Glomerular visceral epithelial cell (primary cell): ENCODE measurements around the gene SHLD1.
A peak's percentile ranks its signal among the peaks of the same experiment; 100 is the strongest.
"Not testable (repeated sequence)": the region's sequence is repeated elsewhere in the genome, so short reads cannot be mapped to it uniquely, and the experiment has no call there.

Source experiments
- DNase-seq: peaks from one replicate; pipeline ENCODE4 v3.0.0-alpha.2; 2016; ENCODE audit errors: extremely low spot score

The SHLD1 gene

GRCh38 chr20:5780846-5781217 is 30.6 kb downstream of the SHLD1 start:
- DNase-seq = no peak

GRCh38 chr20:5781367-5781766 is 31.2 kb downstream of the SHLD1 start:
- not testable (repeated sequence) for DNase-seq

- no peak for DNase-seq
Measured at GRCh38 chr20:5781798-5782750, 31.9 kb downstream of the SHLD1 start.

- no peak for DNase-seq
Measured at GRCh38 chr20:5784735-5785134, 34.5 kb downstream of the SHLD1 start.

GRCh38 chr20:5785146-5785545 is 34.9 kb downstream of the SHLD1 start:
- DNase-seq = no peak

GRCh38 chr20:5786930-5787795 is 37.0 kb downstream of the SHLD1 start:
- peak; percentile 13 for DNase-seq

- no peak for DNase-seq
Measured at GRCh38 chr20:5787796-5788165, 37.6 kb downstream of the SHLD1 start.

DNA sequence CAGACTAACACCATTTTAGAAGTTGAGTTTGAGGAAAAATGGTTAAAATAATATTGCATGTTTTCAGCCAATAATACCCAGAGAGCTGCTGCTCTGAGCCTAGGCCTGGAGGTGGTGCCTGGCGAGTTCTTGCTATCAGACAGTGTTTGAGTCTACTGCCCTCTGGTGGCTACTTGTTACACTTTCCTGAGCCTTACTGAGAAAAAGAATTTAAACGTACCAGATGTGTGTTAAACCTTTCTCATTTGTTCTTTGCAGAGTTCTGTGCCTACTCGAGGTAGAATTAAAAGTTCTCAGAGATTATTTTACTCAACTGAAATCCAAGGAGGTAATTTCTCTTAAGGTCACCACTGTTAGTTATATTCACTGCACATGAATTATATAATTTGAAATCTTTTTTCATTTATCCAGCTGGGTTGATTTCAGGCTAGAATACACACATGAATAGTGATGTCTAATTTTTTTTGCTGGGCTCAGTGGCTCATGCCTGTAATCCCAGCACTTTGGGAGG is 38.2 kb downstream of the SHLD1 start:
- DNase-seq = peak; percentile 83

- no peak for DNase-seq
Measured at GRCh38 chr20:5789827-5790226, 39.6 kb downstream of the SHLD1 start.

- DNase-seq = no peak
Measured at GRCh38 chr20:5793916-5794315, 43.7 kb downstream of the SHLD1 start.

DNA sequence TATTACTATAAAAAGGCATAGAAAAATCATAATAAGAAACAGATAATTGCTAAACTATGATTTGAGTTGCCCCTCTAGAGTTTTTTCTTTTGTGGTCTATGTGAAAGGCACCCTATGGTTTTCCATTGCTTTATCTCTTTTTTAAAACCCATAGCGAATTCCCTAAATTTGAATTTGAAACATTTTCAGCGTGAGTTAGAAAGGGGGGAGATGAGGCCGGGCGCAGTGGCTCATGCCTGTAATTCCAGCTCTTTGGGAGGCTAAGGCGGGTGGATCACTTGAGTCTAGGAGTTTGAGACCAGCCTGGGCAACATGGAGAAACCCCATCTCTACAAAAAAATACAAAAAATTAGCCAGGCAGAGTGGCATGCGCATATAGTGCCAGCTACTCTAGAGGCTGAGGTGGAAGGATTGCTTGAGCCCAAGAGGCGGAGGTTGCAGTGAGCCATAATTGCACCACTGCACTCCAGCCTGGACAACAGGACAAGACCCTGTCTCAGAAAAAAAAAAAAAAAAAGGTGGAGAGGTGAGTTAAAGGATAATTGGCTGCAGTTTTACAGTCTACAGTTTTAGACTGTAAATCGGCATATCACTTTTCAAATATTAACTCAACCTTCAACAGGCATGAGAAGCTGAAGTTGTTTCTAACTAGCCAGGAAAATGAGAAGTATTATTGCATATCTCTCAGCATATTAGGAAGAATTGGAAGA is 46.3 kb downstream of the SHLD1 start:
- DNase-seq = no peak

GRCh38 chr20:5797165-5797564 is 47.0 kb downstream of the SHLD1 start:
- DNase-seq = no peak

GRCh38 chr20:5797843-5798462 is 47.8 kb downstream of the SHLD1 start:
- DNase-seq = peak; percentile 19

GRCh38 chr20:5803754-5804303 is 53.6 kb downstream of the SHLD1 start:
- DNase-seq = not testable (repeated sequence)

- no peak for DNase-seq
Measured at GRCh38 chr20:5806457-5807263, 56.5 kb downstream of the SHLD1 start.

DNA sequence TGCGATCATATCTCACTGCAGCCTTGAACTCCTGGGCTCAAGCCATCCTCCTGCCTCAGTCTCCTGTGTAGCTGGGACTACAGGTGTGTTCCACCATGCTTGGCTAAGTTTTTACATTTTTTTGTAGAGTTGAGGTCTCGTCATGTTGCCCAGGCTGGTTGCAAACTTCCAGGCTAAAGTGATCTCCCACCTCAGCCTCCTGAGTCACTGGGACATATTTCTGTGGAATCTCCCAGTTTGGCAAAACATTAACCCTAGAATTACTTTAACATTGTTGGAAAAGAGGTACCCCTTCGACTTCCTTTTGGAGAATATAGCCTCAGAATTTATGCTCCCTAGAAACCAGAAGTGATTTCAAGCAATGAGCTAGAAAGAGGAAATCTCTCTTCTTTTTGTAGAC is 57.2 kb downstream of the SHLD1 start:
- peak; percentile 36 for DNase-seq

DNA sequence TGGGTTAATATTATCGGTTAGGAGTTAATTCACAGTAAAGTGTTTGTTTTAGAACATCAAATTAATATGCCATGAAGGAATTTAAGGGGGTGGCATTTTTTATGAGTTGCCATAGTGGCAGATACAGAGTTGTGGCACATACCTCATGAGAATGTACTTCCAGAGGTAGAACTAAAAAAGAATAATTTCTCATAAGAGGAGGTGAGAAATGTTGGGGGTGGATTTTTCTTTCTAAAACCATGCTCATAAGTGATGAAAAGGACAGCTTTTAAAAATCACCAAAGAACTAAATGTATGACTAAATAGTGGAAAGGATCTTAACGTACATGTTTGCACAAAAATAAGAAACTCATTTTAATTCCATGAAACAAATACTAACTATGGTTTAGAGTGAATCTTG is 58.7 kb downstream of the SHLD1 start:
- DNase-seq = no peak

- no peak for DNase-seq
Measured at GRCh38 chr20:5809495-5809894, 59.3 kb downstream of the SHLD1 start.

DNA sequence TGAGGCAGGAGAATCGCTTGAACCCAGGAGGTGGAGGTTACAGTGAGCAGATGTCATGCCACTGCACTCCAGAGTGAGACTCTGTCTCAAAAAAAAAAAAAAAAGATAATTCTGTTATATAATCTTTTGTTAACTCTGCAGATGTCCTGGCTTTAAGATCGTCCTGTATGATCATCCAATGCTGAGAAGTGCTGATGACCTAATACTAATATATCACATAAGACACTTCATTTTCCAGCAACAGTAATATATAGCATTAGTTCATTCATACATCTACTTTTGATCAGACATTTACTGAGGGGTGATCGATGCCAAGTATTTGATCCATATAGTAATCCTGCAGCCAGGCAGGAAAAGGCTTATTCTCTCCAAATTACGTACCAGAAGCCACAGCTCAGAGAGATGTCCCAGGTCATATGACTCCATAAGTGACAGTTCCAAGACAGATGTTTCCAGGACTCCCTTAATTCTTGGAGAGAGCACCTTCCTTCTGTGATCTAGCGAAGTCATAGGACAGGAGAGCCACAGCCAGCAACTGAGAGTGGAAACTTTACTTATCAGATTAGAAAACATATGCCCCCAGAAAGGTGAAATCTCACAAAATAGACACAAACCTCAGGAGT is 60.7 kb downstream of the SHLD1 start:
- no peak for DNase-seq

DNA sequence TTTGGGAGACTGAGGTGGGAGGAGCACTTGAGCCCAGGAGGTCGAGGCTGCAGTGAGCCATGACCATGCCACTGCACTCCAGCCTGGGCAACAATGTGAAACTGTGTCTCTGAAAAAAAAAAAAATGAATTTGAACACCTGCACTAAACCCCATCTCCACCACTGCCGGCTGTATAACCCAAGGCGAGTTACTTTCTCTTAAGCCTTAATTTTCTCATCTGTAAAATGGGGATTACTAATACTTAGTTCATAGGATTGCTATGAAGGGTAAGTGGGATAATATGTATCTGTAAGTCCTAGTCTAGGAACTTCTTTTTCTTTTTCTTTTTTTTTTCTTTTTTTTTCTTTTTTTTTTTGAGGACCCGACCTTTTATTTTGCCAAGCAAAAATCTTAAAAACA is 61.5 kb downstream of the SHLD1 start:
- DNase-seq = no peak
